Upper lobe of right lung (tissue), 1 donor: ENCODE data around the gene GPHA2. TPM values are rescaled to one million over a fixed set of nuclear protein-coding genes. Genes with fewer than 3 reads are reported as not detected.

ENCODE experiments used
- ATAC-seq: fragments of 200-7000 bp; cut with Tn5 transposase; one replicate; pipeline ENCODE4 v1.9.1; 2020; ENCODE audit warnings: mild to moderate bottlenecking, moderate library complexity
- DNase-seq: peaks from one replicate; pipeline ENCODE4 v3.0.0-alpha.2; 2020
- H3K27ac ChIP-seq: fragments of 200-600 bp; one replicate; pipeline ENCODE4 v1.8.0; 2022
- H3K27me3 ChIP-seq: fragments of 200-600 bp; one replicate; pipeline ENCODE4 v1.8.0; 2022; ENCODE audit warnings: mild to moderate bottlenecking
- H3K36me3 ChIP-seq: fragments of 200-600 bp; one replicate; pipeline ENCODE4 v1.8.0; 2022
- H3K4me1 ChIP-seq: fragments of 200-600 bp; one replicate; pipeline ENCODE4 v1.8.0; 2022
- H3K4me3 ChIP-seq: fragments of 200-600 bp; one replicate; pipeline ENCODE4 v1.8.0; 2022; ENCODE audit warnings: mild to moderate bottlenecking
- H3K9me3 ChIP-seq: fragments of 200-600 bp; one replicate; pipeline ENCODE4 v1.8.0; 2022
- CTCF ChIP-seq: fragments of 200-600 bp; IDR thresholded peaks from one replicate; pipeline ENCODE4 v1.8.0; 2022; ENCODE audit warnings: antibody characterized with exemption
- intact Hi-C: fragments of 100-400 bp; cut with DNase I; formaldehyde crosslinking; loops from one replicate; pipeline ENCODE4 v1.11.0; 2022
- total RNA-seq: library from RNA; stranded (reverse); fragmentation: NEBNext Ultra II Directional; extraction: Animal tissue kit (Norgen Biotek cat#: 25700); gene quantifications from one replicate; pipeline ENCODE4 v1.2.1, GENCODE V29; 2021
- donor health status: DM: no; HTN: yes; CAD: no; lungs with severe emphysema.

The GPHA2 gene
- total RNA-seq, 1 donor from 2014 or later: not detected

- H3K4me3 ChIP-seq: no peak overlapping the region
- no peak for DNase-seq
- no peak for ATAC-seq
- H3K36me3 ChIP-seq: peaks cover 78% of the 10 kb centered on the region
- H3K4me1 ChIP-seq: peaks cover 11% of the 10 kb centered on the region
- intact Hi-C loops: no loop called here
- H3K27ac ChIP-seq: no peak overlapping the region
- H3K27me3 ChIP-seq: no peaks in the 10 kb centered on the region
- no peak for TF ChIP-seq CTCF
- H3K9me3 ChIP-seq: no peaks in the 10 kb centered on the region
Measured at GRCh38 chr11:64911689-64912088, 24.0 kb downstream of the GPHA2 start.

- intact Hi-C loops: no loop called here
- no peak overlapping the region for H3K4me3 ChIP-seq
- H3K4me1 ChIP-seq: peaks cover 10% of the 10 kb centered on the region
- no peak overlapping the region for H3K27ac ChIP-seq
- H3K36me3 ChIP-seq: peaks cover 82% of the 10 kb centered on the region
- TF ChIP-seq CTCF: no peak
- no peak for ATAC-seq
- DNase-seq: no peak
- no peaks in the 10 kb centered on the region for H3K27me3 ChIP-seq
- no peaks in the 10 kb centered on the region for H3K9me3 ChIP-seq
Measured at GRCh38 chr11:64911142-64911541, 24.6 kb downstream of the GPHA2 start.

GRCh38 chr11:64910451-64911093 is 25.1 kb downstream of the GPHA2 start:
- Histone ChIP-seq H3K9me3 (no peaks in the 10 kb centered on the region), H3K4me1 (peaks cover 5% of the 10 kb centered on the region), H3K36me3 (peaks cover 88% of the 10 kb centered on the region), H3K27me3 (no peaks in the 10 kb centered on the region), H3K27ac (no peak overlapping the region), H3K4me3 (no peak overlapping the region)
- intact Hi-C loops: no loop called here
- DNase-seq (no peak), ATAC-seq (no peak)
- TF ChIP-seq CTCF: no peak

- DNase-seq (no peak), ATAC-seq (no peak)
- H3K27ac ChIP-seq: no peak overlapping the region
- H3K36me3 ChIP-seq: peaks cover 96% of the 10 kb centered on the region
- no peak for TF ChIP-seq CTCF
- no peak overlapping the region for H3K4me3 ChIP-seq
- no peaks in the 10 kb centered on the region for H3K9me3 ChIP-seq
- no peaks in the 10 kb centered on the region for H3K4me1 ChIP-seq
- no peaks in the 10 kb centered on the region for H3K27me3 ChIP-seq
- intact Hi-C loops: no loop called here
Measured at GRCh38 chr11:64909653-64910343, 25.9 kb downstream of the GPHA2 start.

GRCh38 chr11:64908766-64909165 is 26.9 kb downstream of the GPHA2 start:
- no peak overlapping the region for H3K27ac ChIP-seq
- ATAC-seq (no peak), DNase-seq (no peak)
- no peaks in the 10 kb centered on the region for H3K4me1 ChIP-seq
- peaks cover 99% of the 10 kb centered on the region for H3K36me3 ChIP-seq
- H3K9me3 ChIP-seq: no peaks in the 10 kb centered on the region
- intact Hi-C loops: no loop called here
- no peaks in the 10 kb centered on the region for H3K27me3 ChIP-seq
- no peak overlapping the region for H3K4me3 ChIP-seq
- TF ChIP-seq CTCF: no peak
